GM12864 (cell line): ENCODE results near the gene GALNT2.

Source experiments
- DNase-seq: peaks from one replicate; pipeline ENCODE4 v3.0.0-alpha.2; 2011; ENCODE audit warnings: low read depth
- H3K4me3 ChIP-seq: 2 replicates; pipeline ENCODE4 v1.5.1; 2011; ENCODE audit warnings: mild to moderate bottlenecking, low read depth, low read length, control low read depth
- TF ChIP-seq, protein P1 (sequence below): IDR thresholded peaks from 2 replicates; pipeline ENCODE4 v1.5.1; 2011; ENCODE audit warnings: low read depth, mild to moderate bottlenecking, moderate library complexity, low read length, control low read depth, inconsistent platforms; ENCODE audit errors: missing control alignments

GALNT2 gene

DNA sequence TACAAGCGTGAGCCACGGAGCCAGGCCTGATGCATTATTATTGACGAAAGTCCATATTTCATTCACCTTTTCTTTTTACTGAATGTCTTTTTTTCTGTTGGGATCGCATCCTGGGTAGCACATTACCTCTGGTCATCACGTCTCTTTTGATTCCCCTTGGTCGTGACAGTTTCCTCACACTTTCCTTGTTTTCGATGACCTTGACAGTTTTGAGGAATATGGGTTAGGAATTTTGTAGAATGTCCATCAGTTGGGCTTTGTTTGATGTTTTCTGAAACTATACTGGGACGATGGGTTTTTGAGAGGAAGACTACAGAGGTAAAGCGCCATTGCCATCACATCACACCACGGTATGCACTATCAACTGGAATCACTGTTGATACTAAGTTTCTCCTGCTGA is 26.6 kb upstream of the GALNT2 start:
- TF ChIP-seq, protein P1, sequence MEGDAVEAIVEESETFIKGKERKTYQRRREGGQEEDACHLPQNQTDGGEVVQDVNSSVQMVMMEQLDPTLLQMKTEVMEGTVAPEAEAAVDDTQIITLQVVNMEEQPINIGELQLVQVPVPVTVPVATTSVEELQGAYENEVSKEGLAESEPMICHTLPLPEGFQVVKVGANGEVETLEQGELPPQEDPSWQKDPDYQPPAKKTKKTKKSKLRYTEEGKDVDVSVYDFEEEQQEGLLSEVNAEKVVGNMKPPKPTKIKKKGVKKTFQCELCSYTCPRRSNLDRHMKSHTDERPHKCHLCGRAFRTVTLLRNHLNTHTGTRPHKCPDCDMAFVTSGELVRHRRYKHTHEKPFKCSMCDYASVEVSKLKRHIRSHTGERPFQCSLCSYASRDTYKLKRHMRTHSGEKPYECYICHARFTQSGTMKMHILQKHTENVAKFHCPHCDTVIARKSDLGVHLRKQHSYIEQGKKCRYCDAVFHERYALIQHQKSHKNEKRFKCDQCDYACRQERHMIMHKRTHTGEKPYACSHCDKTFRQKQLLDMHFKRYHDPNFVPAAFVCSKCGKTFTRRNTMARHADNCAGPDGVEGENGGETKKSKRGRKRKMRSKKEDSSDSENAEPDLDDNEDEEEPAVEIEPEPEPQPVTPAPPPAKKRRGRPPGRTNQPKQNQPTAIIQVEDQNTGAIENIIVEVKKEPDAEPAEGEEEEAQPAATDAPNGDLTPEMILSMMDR, result no peak
- DNase-seq, result no peak
- no peak overlapping the region for H3K4me3 ChIP-seq

DNA sequence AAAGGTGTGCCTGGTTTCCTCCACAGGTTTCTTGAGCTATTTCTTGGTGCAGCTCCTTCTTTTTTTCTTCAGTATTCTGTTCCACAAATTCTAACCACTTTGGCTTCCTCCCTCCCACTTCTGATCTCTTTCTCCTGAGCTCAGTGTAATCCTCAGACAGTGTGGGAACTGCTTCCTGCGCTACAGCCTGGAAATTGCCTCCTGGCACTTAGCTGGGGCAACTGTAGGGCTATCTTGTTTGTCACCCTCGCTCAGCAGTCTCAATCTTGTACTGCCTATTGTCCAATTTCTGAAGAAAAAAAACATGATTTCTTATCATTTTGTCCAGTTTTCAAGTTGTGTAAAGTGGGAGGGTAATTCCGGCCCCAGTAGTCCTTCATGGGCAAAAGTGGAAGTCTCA is 24.0 kb upstream of the GALNT2 start:
- H3K4me3 ChIP-seq, result no peak overlapping the region
- no peak for DNase-seq
- TF ChIP-seq, protein P1, result no peak

DNA sequence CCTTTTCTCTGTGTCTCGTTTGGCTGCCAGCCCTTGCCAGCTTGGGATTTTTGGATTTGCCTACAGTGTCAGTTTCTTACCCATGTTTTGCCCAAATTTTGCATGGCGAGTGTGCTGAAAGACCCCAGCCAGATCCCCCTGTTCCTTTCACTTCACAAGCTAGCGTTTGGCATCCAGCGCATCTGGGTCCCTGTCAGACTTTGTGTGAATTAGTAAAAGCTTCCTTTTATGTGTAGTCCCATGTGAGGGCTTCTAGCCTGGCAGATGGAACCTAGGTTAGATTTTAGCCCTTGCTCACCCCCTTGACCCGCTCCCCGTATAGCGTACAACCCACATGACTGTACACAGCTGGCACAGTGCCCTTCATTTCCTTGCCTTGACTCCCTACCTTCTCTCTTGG is 22.3 kb upstream of the GALNT2 start:
- TF ChIP-seq, protein P1, result no peak
- H3K4me3 ChIP-seq, result no peak overlapping the region
- no peak for DNase-seq

DNA sequence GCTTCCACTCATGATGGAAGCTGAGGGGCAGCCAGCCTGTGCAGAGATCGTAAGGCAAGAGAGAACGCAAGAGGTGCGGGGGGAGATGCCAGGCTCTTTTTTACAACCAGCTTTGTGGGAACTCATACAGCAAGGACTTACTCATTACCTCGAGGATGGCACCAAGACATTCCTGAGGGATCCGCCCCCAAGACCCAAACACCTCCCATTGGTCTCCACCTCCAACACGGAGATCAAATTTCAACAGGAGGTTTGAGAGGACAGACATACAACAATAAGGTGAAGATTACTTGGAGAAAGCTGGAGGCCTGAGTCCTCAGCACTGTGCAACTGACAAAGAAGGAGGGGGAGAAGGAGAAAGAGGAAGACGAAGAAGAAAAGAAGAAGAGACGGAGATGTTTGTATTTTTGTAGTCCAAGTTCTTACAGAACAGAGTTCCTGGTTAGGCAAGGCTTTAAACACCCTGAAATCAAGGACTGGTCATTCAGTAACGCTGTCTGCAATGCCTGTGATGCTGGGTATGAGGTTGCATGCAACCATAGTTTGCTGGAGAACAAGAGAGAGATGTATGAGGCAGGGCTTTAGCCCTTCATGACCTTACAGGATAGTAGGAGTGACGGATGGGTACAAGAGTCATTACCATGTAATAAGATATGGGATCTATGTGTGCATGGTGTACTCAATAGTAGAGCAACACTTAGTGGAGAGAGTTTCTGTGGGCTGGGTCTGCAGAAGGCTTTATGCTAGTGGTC is 19.7 kb upstream of the GALNT2 start:
- DNase-seq, result no peak
- TF ChIP-seq, protein P1, result no peak
- no peak overlapping the region for H3K4me3 ChIP-seq

DNA sequence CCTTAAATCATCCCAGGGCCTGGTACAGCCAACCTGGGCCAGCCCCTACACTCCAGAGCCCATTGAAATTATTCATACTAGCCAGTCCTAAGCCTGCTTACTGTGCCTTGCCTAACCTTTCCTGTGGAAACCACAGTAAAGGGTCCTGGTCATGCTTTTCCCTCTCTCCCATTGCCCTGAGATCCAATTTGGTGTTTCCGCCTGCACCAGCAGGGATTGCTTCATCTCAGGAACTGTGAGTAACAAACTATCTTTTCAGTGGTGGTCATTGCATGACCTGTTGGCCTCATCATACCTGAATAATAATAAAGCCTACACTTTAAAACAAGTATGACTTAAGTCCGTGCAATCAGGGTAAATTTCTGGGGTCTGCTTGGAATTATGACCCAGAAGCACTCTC is 18.7 kb upstream of the GALNT2 start:
- TF ChIP-seq, protein P1, result no peak
- no peak for DNase-seq
- no peak overlapping the region for H3K4me3 ChIP-seq

DNA sequence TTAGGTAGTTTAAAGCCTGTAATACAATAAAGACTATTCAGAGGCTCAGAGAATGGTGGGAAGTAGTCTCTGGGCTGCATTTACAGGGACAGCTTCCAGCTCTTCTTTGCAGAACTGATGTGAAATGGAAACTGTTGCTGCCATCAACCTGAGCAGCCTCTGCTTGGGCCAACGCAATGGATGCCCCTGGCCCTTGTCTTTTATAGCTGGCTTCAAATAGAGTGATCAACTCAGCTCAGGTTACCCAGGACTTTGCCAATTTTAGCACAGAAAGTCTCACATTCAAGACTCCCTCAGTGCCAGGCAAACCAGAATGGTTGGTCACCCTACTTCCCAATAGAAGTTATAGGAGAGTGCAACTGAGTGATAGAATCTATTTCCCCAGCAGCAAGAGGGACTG is 18.1 kb upstream of the GALNT2 start:
- TF ChIP-seq, protein P1, result no peak
- H3K4me3 ChIP-seq, result no peak overlapping the region
- DNase-seq, result no peak

DNA sequence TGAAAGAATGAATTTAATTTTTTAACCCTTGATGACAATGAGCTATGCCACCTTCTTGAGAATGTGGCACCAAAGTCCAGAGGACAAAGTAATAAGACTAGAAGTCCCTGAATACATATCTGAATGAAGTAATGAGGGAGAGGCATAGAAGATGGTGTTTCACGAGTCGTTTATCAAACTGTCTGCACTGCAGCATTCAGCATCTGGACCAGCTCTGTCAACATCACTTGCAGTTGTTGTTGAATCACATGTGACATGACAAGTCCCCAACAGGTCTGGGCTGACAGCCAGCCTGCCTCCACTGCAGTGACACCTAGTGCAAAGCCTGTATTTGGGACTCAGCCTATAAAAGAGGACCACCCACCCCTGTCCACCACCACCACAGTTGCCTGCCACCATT is 17.3 kb upstream of the GALNT2 start:
- H3K4me3 ChIP-seq, result no peak overlapping the region
- TF ChIP-seq, protein P1, result no peak
- DNase-seq, result no peak
